ENCODE measurements around the gene WWOX.

GRCh38 chr16:78740269-78740668 lies 640.8 kb downstream of the WWOX start:
- TF ChIP-seq CTCF (optimal IDR thresholded peaks at IDR 0.05 in 1 of 3, IDR thresholded peaks at IDR 0.05 in 1 of 3, conservative IDR thresholded peaks at IDR 0.05 in 1 of 3; ENCODE audit: extremely low read depth in 1 of 3, insufficient read depth in 2 of 3, low read length in 3 of 3) (no peak), EZH2 (IDR thresholded peaks at IDR 0.05; ENCODE audit: low read length) (no peak)

All from keratinocyte (primary cell).